NCI-H1436 (cell line): ENCODE measurements around the gene MYO1B.

Experiments used
- DNase-seq: peaks from one replicate; lab custom pipeline; 2025; lab: John Stamatoyannopoulos, UW

The MYO1B gene

DNA sequence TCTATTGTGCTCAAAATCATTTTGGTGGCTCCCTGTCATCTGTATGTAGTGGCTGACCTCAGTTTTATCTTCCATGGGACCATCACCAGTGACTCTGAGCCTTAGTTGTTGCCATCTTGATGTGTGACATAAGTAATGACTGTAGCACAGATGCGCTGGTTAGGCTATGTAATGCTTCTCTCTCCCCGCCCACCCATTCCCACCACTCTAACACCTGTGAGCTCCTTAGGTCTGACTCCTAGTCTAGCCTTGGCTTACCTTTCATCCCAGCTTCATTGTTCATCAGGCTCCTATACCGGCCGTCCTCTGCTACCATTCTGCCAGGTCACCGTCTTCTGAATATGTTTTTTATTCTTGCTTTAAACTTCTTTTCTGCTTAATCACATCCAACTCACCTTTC, 17.2 kb downstream of the MYO1B start:
- DNase-seq: no peak

DNA sequence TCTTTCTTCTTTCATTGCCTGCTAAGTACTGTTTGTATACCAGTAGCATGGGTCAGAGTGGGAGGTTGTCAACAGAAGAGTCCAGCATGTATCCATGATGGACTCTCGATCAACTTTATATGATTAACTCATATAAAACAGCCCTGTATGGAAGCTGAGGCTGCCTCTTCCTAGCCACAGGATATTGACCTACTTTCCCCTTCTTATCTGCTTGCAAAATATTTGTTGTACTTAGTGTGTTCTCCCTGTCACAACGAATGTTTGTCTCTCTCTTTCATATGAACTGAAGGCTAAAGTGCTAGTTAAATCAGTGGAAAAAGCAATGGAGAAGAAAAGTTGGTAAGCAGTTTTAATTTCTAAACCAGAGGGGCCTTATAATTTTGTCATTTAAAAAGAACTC, 17.8 kb downstream of the MYO1B start:
- DNase-seq: no peak

DNA sequence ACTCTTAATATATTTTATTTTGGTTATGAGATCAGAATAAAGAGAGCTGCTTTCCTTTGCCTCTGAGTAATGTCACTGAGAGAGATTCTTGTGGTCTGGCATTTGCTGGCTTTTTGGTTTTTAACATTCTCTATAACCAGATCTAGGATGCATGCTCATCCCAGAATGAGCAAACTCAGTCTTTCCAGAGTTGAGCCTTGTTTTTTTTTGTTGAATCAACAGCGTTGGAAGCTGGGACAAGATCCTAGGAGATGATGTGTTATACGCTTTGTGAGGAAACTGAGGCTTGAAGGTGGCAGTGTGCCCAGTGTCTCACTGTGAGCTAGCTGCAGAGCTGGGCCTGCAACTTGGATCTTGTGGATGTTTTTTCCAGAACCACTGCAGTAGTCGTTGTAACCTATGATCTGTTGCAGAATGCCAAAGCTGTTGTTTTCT, 19.5 kb downstream of the MYO1B start:
- DNase-seq: no peak

DNA sequence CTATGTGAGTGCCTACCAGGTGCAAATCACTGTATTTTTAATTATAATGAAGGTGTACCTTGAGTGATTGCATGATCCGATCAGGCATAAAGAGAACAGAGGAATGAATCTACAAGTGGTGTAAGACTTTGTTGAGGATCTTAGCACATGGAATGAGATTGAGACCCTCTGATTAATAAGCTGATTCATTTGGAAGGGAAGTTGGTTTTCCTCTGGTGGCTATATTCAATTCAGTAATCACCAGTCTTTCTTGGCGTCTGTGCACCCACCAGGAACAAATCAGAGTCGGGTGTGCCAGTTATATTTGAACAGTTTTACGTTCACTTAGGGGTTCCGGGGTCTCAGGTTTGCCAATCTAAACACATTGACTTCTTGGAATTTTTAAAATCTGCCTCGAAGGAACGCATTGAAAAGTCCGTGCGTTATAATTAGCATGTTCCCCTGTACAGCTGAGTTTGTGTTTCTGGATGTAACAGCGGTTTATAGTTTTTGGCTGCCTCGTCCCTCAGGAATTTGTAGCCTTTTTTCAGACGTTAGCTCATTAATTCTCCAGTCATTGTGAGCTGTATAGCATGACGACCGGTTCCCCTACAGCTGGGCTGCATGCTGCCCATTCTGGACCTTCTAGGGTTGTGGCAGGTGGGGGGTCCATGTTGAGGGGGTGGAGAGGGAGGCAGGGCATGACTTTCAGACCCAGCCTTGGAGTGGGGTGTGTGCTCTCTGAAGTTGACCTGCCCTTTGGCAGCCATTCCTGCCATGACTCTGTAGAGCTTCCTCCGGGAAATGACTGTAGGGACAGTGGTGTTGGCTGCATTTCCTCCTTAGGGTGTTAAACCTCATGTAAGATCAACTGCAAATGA, 20.3 kb downstream of the MYO1B start:
- no peak for DNase-seq

DNA sequence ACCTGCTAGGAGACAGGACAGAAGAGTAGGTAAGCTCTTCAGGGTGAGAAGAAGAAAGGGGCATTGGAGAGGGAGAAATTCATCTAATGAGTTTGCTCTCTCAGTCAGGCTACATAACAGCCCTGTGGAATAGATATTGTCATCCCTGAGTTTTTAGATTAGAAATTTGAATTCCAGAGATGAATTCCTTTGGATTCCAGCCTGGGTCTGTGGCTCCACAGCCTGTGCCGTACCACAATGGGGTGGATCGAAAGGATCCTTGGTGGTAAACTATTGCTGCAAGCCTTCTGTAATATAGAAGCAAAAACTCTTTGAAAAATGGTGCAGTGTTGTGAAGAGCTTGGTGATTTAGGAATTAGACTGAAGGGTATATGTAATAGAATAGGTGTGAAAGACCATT, 21.0 kb downstream of the MYO1B start:
- DNase-seq: no peak

DNA sequence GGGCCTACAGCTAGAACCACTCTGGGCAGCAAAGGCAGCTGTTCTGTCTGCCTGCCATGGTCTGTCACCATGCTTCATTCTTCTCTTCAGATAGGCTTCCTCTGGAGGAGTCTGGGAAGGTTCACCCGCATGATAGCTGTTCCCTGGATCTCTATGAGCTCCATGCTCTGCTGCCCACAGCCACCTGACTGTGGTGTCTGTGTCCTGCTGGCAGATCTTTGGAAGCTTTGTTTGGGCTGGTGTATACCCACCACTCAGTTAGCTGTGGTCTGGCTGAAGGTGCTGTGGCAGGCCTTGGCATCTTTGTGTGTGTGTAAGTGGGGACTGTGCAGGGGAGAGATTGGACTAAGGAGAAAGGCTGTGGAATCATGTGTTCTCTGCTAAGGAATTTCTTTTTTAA, 23.4 kb downstream of the MYO1B start:
- no peak for DNase-seq

DNA sequence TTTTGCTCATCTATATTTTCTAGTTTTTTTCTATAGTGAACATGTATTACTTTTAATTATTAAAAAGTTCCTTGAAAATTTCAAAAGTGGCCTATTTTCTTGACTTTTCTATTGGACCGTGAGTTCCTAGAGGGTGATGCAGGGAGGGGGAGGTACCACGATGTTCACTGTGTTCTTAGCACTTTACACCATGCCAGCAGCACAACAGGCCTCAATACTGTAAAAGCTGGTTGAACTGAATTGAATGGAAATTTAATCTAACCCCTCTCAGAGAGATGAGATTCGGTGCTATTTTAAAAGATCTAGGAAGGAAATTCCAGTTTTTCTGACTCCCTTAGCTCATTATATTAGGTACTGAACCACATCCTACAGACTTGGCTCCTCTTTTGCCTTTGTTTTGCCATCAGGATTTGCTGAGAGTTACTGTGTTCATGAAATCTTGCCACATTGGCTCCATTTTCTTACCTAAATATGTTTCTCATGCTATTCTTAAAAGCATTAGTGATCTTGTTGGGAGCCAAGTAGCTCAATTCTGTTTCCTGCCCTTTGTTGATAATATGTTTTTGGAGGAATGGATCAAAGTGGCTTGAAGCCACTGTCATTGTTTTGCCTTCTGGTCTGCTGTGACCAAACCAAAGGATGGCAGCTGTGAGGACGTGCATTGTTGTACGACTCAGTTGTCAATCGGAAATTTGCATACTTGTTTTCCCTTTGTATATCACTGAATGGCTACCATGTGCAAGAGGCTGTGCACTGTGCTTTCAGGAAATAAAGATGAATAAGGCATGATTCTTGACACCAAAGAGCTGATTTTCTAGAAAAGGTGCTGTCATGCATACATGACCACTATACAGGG, 25.3 kb downstream of the MYO1B start:
- DNase-seq: no peak

DNA sequence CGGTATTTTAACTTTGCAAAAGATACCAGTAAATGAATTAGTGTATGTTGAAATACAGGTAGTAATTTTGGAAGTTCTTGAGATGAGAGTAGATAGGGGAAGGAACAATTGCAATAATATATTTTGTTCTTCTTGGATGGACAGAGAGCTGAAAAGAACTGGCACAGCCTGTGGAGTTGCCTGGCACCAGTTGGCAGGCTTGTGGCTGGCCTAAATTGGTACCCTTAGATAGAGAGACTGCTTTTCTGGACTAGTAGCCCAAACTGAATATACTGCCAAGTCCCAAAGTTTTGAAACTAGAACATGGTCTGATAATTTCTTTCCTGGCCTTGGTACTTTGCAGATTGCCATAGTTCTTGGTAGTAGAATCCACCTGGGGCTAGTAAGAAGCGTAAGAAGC, 26.9 kb downstream of the MYO1B start:
- DNase-seq: no peak

DNA sequence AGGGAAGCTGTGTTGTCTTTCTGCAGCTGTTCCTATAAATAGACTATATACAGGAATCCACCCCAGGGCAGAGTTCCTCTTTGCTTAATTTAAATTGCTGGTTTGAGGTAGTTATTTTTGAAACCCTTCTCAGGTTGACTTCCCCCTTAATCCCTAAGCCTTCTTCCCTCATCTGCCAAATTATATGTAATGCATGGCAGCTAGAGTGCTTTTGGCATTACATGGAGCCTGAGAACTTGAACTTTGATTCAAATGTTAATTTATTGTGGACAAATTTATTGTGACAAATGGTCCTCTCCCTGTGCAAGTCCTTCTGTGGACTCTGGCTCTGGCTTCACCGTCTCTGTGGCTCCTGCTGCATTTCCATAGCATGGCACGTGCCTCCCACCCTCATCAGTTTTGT, 29.2 kb downstream of the MYO1B start:
- no peak for DNase-seq

DNA sequence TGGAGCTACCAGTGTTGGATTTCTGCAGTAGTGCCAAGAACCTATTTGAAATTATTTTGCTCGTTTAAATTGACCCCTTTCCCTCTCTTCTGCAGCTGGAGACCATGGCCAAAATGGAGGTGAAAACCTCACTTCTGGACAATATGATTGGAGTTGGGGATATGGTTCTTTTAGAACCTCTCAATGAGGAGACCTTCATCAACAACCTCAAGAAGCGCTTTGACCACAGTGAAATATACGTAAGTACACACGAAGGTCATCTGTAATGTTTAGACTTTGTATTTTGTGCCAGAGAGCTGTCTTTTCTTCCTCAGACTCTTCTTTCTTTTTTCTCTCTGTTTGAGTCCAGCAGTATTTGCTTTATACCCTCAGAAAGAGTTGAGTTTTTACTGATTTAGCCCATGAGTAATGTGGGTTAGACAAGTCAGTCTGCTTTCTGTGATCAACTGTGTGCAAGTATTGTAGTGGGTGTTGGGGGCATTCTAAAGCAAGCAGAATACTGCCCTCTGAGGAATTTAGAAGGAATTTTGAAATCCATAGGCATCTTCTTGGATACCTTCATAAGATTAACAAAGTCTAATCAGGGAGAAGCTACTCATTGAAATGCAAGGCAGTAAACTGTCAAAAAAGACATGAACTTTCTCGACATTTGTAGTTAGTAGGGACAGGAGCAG, 31.7 kb downstream of the MYO1B start:
- no peak for DNase-seq

DNA sequence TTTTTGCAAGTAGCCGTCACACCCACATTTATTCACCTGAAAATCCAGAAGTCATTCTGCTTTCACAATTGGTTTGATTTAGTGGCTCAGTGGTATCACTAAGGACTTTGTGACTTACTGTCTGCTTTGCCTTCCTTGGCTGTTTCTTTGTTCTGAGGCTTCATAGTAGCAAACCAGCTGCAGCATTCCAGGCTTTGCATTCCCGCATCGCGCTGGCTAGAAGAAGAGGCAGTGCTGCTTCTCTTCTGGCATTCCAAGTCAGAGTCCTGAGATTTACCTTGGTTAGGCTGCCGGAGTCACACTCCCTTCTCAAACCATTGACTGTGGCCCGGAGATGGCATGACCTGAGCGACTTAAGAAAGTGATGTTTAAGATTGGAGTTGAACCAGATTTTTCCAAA, 35.1 kb downstream of the MYO1B start:
- DNase-seq: no peak

DNA sequence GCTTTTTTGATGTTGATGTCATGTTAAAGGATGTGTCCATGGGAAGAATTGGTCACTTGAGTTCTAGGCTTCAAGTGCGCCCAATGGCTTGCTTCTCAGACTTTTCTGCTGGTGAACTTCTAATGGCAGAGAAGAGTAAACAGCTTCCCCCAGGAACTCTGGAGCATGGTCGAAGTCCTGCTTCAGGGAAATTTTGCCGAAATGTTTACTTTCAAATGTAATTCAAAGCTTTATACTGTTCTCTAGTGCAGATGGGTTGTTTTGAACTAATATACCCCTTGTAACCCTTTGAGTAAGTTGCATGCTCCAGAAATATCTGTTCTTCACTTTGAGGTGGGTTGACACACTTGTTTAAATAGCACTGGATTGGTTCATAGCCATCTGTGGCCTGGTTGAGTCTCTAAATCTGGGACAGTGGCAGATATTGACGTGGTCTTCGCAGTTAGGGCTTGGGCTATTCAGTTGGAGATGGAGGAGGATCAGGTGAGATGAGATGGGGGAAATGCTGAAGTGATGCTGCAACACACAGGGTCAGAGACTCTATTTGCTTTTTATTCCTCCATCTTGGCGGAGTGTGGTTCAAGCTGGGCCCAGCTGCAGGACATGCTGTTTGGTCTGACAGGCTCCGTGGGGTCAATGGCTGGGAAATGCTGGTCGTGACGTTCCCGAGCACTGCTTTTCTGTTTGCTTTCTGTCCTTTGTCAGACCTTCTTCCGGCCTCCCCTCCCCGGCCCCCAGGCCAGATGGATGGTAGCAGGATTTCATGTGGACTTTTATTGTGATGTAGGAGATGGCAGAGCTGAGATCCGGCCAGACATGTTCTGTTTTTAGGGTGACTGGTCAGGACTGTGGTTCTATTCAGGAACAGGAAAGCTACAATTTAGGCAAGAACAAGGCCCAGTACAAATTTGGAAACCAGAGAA, 35.9 kb downstream of the MYO1B start:
- no peak for DNase-seq

DNA sequence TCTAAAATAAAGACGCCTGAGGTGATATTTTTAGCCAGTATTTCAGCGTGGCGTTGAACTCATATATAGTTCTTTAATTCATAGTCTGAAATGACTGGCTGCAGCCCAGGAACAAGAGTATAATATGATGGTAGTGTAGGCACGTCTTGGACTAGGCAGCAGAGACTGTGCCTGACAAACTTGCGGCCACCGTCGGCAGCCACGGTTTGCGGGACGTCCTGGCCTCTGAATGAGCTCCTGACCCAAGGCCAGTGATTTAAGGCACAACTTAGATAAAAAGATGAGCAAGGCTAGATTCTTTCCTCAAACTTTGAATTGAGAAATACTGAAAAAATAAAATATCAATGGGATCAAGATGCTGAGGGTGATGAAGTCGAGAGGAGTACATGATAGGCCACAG, 40.0 kb downstream of the MYO1B start:
- DNase-seq: no peak

DNA sequence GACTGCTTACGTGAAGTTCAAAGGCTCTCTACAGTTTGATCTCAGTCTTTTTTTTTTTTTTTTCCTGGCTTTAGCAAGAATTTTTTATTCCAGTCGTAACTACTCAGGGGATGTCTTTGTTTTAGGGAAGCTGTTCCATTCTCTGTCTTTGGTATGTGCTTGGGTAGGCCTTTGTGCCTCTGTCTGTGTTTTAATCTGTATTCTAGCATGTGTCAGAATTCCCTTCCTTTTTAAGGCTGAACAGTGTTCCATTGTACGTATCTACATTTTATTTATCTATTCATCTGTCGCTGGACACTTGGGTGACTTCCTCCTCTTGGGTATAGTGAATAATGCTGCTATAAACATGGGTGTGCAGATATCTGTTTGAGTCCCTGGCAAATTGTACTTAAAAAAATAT, 42.6 kb downstream of the MYO1B start:
- no peak for DNase-seq

DNA sequence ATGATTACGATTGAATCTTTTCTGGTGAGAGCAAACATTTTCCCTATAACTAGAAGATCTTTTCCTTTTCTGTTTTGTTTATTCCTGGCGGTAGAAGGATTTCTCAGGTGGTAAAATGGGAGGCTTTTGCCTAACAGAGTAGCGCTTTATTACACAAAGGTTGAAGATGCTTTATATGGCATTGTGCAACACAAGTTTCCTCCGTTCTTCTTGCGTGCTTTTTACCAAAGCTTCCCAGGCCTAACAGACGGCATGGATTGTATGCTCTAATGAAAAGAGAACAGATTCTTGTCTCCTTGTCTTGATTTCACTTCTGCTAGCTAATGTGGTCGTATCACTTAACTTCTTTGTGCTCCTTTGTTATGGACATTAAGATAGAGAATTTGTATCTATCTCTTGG, 43.8 kb downstream of the MYO1B start:
- DNase-seq: no peak

DNA sequence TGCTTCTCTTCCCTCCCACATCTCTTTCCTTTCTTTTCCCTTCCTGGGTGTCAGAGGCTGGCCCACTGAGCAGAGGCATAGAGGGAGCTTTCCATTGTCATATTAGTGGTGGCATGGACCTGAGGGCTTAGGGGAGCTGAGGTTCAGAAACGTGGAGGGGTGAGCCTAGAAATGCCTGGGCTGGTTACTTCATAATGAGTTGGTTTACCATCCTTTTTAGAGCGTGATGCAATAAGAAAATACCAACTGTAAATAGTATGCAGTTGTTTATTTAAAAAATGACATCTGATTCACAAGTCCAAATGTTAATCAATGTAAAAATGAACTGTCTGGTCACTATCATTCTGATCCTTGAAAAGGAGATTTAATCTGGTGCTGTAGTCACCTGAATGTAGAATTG, 46.3 kb downstream of the MYO1B start:
- DNase-seq: no peak

DNA sequence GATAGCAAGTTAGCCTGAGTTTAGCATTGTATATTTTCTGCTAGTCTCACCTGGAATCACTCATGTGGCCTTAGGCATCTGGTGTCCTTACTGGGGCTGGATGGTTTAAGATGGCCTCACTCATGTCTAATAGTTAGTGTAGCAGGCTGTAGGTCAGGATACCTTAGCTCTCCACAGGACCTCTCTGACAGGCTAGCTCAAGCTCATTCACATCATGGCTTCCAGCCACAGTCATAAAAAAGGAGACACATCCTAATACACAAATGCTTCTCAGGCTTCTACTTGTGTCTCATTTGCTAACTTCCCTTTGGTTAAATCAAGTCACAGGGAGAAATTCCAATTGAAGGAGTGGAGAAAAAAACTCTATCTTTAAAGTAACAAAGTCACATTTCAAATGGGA, 47.7 kb downstream of the MYO1B start:
- DNase-seq: no peak

DNA sequence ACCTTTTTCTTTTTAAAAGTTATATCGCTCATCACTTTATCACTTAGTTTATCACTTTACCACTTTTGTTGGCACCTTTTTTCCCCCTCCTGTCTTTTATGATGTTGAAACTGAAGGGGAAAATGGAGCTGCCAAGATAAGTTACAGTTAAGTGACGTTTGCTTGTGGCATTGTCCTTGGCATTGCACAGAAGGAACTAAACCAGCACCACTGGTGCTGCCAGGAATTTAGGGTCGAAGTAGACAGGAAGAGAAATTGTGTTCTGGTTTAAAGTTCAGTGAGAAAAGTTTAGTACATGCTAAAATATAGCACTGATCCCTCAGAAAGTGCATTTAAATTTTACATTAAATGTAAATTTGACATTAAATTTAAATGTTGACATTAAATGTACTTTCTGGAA, 49.9 kb downstream of the MYO1B start:
- no peak for DNase-seq

DNA sequence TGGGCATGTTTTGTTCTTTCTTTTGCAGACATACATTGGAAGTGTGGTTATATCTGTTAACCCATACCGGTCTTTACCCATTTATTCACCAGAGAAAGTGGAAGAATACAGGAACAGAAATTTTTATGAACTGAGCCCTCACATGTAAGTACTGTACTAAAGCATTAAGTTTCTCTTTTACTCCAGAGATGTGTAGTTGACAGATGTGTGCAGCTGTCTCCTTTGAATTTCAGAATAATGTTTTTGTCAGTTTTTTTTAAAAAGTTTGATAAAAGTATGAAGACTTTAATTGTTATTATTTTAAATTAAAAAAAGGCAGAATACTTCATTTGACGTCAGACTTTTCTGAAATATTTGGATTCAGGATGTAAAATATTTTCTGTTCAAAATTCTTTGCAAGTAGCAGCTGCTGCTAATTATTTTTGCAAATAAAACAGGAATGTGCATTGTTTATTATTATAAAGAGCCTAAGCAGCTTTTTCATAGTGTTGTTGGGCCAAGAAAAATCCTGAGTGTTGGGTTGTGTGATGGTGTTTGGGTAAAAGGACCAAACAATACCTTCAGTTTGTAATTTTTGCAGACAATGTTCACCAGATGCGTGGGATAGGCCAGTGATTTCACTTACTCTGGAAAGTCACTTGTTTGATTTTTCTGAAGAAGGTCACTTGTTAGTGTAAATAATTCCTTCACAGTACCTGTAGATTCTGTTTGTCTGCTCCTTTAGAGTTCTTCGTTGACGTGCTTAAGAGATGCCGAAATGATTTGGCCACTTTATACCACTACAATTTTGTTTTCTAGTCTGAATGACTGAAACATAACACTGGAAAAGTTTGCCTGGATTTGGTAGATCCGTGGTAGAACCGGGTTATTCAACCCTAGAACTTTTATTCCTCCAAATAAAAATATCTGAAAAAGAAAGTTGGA, 51.1 kb downstream of the MYO1B start:
- no peak for DNase-seq

DNA sequence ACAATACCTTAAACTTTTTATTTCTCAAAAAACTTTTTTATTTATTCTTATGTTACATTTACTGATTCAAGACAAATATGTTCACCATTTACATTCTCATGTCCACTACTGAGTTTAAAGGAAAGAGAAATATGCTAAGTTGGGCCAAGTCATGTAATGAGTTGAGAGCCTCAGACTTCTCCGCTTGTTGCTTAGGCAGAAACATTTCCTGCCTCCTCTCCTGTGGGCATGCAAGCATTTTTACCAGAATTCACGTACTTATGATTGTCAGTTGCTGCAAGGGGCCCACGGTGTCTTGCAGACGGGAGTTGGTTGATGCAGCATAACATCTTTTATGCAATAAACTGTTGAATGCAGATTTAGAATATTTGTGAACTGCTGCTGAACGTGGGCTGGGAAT, 51.8 kb downstream of the MYO1B start:
- DNase-seq: no peak

DNA sequence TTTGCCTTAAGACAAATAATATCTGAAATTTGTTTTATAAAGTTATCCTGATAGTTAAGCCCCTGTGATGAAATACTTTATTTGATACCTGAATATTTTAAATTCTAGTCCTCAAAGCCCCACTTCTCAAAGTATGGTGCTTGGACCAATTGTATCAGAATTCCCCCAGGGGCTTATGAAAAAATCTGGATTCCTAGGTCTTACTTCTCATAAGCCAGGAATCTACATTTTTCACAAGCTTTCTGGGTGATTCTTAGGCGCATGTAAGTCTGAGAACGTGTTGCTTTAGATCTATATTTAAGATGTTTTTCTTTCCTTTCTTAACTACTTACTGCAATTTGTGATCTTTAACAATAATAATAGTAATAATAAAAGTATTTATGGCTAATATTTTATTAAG, 53.1 kb downstream of the MYO1B start:
- no peak for DNase-seq
